HepG2 (cell line): ENCODE measurements around the gene PLIN5. TPM values are rescaled to one million over a fixed set of nuclear protein-coding genes. Genes with fewer than 3 reads are reported as not detected.
A peak's percentile ranks its signal among the peaks of the same experiment; 100 is the strongest.

Experiments
- ARID3A ChIP-seq: IDR thresholded peaks from 2 replicates; pipeline ENCODE4 v1.6.1; 2012; ENCODE audit warnings: low read depth, low read length, improper control_type of control experiment
- ATM ChIP-seq: fragments of 450-650 bp; IDR thresholded peaks from 2 replicates; pipeline ENCODE4 v1.7.1; 2017; ENCODE audit warnings: mild to moderate bottlenecking, borderline replicate concordance
- POLR2G ChIP-seq: fragments of 200-400 bp; formaldehyde crosslinking; IDR thresholded peaks from 2 replicates; pipeline ENCODE4 v1.6.1; 2018; ENCODE audit warnings: mild to moderate bottlenecking, low read depth, low read length, moderate library complexity
- RBM39 ChIP-seq: fragments of 200-400 bp; formaldehyde crosslinking; IDR thresholded peaks from one replicate; pipeline ENCODE4 v1.6.1; 2018; ENCODE audit warnings: antibody characterized with exemption, mild to moderate bottlenecking, low read depth, low read length; ENCODE audit not compliant: poor library complexity, severe bottlenecking
- SKI ChIP-seq: fragments of 450-650 bp; IDR thresholded peaks from one replicate; pipeline ENCODE4 v1.6.1; 2018; ENCODE audit warnings: mild to moderate bottlenecking; ENCODE audit not compliant: partially characterized antibody
- SMYD3 ChIP-seq: sonication (generic); formaldehyde crosslinking; IDR thresholded peaks from 2 replicates; pipeline ENCODE4 v1.8.1; 2023; ENCODE audit warnings: mild to moderate bottlenecking, missing genetic modification reagents
- SP2 ChIP-seq: sonication (generic); formaldehyde crosslinking; IDR thresholded peaks from 2 replicates; pipeline ENCODE4 v1.5.1; 2020; ENCODE audit warnings: mild to moderate bottlenecking, missing genetic modification reagents
- THYN1 ChIP-seq: sonication (generic); formaldehyde crosslinking; IDR thresholded peaks from 2 replicates; pipeline ENCODE4 v1.8.1; 2023; ENCODE audit warnings: low read depth, mild to moderate bottlenecking, moderate library complexity, missing genetic modification reagents, borderline replicate concordance
- TP53 ChIP-seq: sonication (generic); formaldehyde crosslinking; conservative IDR thresholded peaks from 2 replicates; pipeline ENCODE4 v1.4.0; 2020; ENCODE audit warnings: missing genetic modification reagents
- ZFY ChIP-seq: sonication (generic); formaldehyde crosslinking; IDR thresholded peaks from 2 replicates; pipeline ENCODE4 v1.4.0; 2020; ENCODE audit warnings: missing genetic modification reagents
- ZMYM3 ChIP-seq: sonication (generic); formaldehyde crosslinking; IDR thresholded peaks from 2 replicates; pipeline ENCODE4 v1.5.1; 2020; ENCODE audit warnings: mild to moderate bottlenecking, missing genetic modification reagents
- ZNF205 ChIP-seq: IDR thresholded peaks from 2 replicates; pipeline ENCODE4 v1.6.1; 2018; ENCODE audit warnings: missing biosample characterization, missing genetic modification reagents
- ZNF691 ChIP-seq: sonication (generic); formaldehyde crosslinking; IDR thresholded peaks from 2 replicates; pipeline ENCODE4 v1.4.0; 2020; ENCODE audit warnings: missing genetic modification reagents, low read depth, mild to moderate bottlenecking, borderline replicate concordance
- ZNF83 ChIP-seq: sonication (generic); formaldehyde crosslinking; IDR thresholded peaks from 2 replicates; pipeline ENCODE4 v1.4.0; 2020; ENCODE audit warnings: missing genetic modification reagents, mild to moderate bottlenecking, borderline replicate concordance
- polyA plus RNA-seq, 8 experiments: library from polyadenylated mRNA; depleted of rRNA in 3 of 8; stranded (reverse) in 7 of 8; unstranded in 1 of 8; fragments of >200 nt; fragmentation: Illumina TruSeq in 4 of 8; extraction: Trizol in 4 of 8; gene quantifications; 2 replicates each; pipeline versions ENCODE4 v1.2.1 to v1.2.3, GENCODE V29; 2011 to 2016; ENCODE audit warnings: low read depth in 4 of 8, missing spikeins in 1 of 8, mixed read lengths in 1 of 8; ENCODE audit not compliant: insufficient read depth in 1 of 8
- total RNA-seq, 5 experiments: library from RNA; depleted of rRNA; stranded (reverse); fragments of >200 nt; fragmentation: Illumina TruSeq; extraction: Trizol; gene quantifications; 2 replicates each; pipeline ENCODE4 v1.2.3, GENCODE V29; 2016; ENCODE audit warnings: low read depth in 1 of 5
- TF ChIP-seq, protein P1 (sequence below): sonication (generic); formaldehyde crosslinking; conservative IDR thresholded peaks from 2 replicates; pipeline ENCODE4 v1.4.0; 2020; ENCODE audit warnings: missing genetic modification reagents
- TF ChIP-seq, protein P2 (sequence below): sonication (generic); formaldehyde crosslinking; conservative IDR thresholded peaks from 2 replicates; pipeline ENCODE4 v1.4.0; 2020; ENCODE audit warnings: missing genetic modification reagents
- TF ChIP-seq, protein P3 (sequence below): sonication (generic); formaldehyde crosslinking; IDR thresholded peaks from 2 replicates; pipeline ENCODE4 v1.4.0; 2020; ENCODE audit warnings: mild to moderate bottlenecking, low read depth, missing genetic modification reagents
- TF ChIP-seq, protein P4 (sequence below): sonication (generic); formaldehyde crosslinking; conservative IDR thresholded peaks from 2 replicates; pipeline ENCODE4 v1.8.0; 2022; ENCODE audit warnings: low read depth, missing genetic modification reagents

PLIN5 gene
- total and polyA plus RNA-seq, 2 of the 13 experiments (the other 11 are each of a cell fraction or from before 2014, with no cell fraction given) = 1.8 to 4.8 TPM

DNA sequence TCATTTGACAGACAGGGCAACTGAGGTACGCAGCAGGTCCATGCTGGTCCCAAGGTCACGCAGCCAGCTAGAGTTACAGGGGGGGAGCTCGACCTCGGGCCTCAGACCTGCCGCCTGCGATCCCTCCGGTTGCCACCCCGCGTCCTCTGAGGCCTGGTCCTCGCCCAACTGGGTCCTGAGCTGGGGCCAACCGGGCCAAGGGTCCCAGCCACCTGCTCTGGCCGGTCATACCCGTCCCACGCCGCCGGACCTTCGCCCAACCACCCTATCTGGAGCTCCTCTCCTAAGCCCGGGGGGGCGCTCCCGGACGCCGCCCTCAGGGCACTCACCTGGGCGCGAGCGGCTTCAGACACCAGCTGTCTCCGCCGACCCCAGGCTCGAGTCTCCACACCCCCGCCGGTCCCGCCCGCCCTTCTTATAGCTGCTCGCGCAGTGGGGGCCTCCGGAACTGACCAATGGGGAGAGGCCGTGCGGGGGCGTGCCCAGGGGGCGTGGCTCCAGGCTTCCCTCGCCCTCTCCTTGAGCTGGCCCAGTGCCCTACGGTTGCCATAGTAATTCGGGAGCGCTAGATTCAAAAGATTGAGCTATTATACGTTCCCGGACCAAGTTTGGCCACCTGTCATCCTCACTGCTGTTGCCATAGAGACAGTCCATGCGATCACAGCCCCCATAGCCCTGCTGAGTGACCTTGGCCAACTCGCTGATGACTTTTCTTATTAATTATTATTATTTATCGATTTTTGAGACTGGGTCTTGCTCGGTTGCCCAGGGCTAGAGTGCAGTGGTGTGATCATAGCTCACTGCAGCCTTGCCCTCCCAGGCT, at the start of gene PLIN5 (continued):
- 0 out of 2 replicates have a peak, but pooled peaks have one; percentile 62 for TF ChIP-seq ZNF691
- TF ChIP-seq ZNF83 (CRISPR knock-in tag) = peak; percentile 38; the same call in 1 of the 2 replicates
- TF ChIP-seq, protein P1, sequence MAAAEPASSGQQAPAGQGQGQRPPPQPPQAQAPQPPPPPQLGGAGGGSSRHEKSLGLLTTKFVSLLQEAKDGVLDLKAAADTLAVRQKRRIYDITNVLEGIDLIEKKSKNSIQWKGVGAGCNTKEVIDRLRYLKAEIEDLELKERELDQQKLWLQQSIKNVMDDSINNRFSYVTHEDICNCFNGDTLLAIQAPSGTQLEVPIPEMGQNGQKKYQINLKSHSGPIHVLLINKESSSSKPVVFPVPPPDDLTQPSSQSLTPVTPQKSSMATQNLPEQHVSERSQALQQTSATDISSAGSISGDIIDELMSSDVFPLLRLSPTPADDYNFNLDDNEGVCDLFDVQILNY (CRISPR knock-in tag) = peak; percentile 83
- TF ChIP-seq, protein P2, sequence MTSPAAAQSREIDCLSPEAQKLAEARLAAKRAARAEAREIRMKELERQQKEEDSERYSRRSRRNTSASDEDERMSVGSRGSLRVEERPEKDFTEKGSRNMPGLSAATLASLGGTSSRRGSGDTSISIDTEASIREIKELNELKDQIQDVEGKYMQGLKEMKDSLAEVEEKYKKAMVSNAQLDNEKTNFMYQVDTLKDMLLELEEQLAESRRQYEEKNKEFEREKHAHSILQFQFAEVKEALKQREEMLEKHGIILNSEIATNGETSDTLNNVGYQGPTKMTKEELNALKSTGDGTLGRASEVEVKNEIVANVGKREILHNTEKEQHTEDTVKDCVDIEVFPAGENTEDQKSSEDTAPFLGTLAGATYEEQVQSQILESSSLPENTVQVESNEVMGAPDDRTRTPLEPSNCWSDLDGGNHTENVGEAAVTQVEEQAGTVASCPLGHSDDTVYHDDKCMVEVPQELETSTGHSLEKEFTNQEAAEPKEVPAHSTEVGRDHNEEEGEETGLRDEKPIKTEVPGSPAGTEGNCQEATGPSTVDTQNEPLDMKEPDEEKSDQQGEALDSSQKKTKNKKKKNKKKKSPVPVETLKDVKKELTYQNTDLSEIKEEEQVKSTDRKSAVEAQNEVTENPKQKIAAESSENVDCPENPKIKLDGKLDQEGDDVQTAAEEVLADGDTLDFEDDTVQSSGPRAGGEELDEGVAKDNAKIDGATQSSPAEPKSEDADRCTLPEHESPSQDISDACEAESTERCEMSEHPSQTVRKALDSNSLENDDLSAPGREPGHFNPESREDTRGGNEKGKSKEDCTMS = no peak
- no peak for TF ChIP-seq TP53 (CRISPR knock-in tag)
- peak; percentile 55; the same call in 1 of the 2 replicates for TF ChIP-seq ZFY (CRISPR knock-in tag)
- TF ChIP-seq ARID3A = peak; percentile 72; the same call in 1 of the 2 replicates
- TF ChIP-seq, protein P3, sequence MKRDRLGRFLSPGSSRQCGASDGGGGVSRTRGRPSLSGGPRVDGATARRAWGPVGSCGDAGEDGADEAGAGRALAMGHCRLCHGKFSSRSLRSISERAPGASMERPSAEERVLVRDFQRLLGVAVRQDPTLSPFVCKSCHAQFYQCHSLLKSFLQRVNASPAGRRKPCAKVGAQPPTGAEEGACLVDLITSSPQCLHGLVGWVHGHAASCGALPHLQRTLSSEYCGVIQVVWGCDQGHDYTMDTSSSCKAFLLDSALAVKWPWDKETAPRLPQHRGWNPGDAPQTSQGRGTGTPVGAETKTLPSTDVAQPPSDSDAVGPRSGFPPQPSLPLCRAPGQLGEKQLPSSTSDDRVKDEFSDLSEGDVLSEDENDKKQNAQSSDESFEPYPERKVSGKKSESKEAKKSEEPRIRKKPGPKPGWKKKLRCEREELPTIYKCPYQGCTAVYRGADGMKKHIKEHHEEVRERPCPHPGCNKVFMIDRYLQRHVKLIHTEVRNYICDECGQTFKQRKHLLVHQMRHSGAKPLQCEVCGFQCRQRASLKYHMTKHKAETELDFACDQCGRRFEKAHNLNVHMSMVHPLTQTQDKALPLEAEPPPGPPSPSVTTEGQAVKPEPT = 0 out of 2 replicates have a peak, but pooled peaks have one; percentile 36
- TF ChIP-seq SMYD3 (CRISPR knock-in tag) = 0 out of 2 replicates have a peak, but pooled peaks have one; percentile 43
- TF ChIP-seq, protein P4, sequence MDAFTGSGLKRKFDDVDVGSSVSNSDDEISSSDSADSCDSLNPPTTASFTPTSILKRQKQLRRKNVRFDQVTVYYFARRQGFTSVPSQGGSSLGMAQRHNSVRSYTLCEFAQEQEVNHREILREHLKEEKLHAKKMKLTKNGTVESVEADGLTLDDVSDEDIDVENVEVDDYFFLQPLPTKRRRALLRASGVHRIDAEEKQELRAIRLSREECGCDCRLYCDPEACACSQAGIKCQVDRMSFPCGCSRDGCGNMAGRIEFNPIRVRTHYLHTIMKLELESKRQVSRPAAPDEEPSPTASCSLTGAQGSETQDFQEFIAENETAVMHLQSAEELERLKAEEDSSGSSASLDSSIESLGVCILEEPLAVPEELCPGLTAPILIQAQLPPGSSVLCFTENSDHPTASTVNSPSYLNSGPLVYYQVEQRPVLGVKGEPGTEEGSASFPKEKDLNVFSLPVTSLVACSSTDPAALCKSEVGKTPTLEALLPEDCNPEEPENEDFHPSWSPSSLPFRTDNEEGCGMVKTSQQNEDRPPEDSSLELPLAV (CRISPR knock-in tag) = no peak
- peak; percentile 10 for TF ChIP-seq SKI
- TF ChIP-seq POLR2G = peak; percentile 63
- TF ChIP-seq THYN1 (CRISPR knock-in tag) = no peak
- peak; percentile 69 for TF ChIP-seq RBM39
- peak; percentile 71; the same call in 1 of the 2 replicates for TF ChIP-seq ZMYM3 (CRISPR knock-in tag)
- peak; percentile 50; the same call in 1 of the 2 replicates for TF ChIP-seq SP2 (CRISPR knock-in tag)
- TF ChIP-seq ATM = no peak
- no peak for TF ChIP-seq ZNF205 (CRISPR knock-in tag)
